ENCODE measurements around the gene TAGLN2. TPM values are rescaled to one million over a fixed set of nuclear protein-coding genes. Genes with fewer than 3 reads are reported as not detected.

The TAGLN2 gene
- total and polyA plus RNA-seq, 10 of the 15 experiments (the other 5 are each of a cell fraction or from before 2014, with no cell fraction given) = 155 to 611 (median 363) TPM

DNA sequence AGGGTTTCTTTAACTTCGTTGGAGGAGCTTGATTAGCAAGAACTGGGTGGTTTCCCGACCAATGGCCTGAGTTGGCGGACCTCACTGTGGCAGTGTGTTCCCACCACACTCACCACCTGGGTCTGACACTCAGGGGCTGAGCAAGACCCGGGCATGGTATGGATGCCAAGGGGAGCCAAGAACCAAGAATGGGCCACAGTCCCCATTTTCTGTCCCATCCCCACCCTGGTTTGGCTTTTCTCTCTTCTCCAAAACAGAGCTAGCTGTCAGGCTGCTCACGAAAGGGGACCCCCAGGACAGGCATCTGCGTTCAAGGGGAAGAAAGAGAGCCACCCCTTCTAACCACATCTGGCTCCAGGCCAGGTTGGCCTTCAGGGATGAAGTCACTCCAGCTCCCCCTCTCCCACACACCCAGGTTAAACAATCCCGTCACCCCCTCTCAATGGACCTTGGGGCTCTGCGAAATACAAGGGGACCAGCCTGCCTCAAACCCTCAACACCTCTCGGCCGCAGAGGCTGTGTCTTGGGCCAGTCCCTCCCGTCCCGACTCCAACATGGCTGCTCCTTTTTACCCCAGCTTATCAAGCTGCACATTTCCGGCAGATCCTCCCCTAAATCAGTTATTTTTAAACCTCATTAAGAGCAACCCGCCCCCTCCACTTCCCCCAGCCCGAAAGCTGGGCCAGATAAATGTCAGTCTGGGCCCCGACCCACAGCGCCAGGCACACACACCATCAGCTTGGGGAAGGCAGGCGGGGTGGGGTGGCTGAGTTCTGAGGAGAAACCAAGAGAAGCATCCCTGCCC is 3.4 kb downstream of the TAGLN2 start (continued):
- TF ChIP-seq, protein P1, sequence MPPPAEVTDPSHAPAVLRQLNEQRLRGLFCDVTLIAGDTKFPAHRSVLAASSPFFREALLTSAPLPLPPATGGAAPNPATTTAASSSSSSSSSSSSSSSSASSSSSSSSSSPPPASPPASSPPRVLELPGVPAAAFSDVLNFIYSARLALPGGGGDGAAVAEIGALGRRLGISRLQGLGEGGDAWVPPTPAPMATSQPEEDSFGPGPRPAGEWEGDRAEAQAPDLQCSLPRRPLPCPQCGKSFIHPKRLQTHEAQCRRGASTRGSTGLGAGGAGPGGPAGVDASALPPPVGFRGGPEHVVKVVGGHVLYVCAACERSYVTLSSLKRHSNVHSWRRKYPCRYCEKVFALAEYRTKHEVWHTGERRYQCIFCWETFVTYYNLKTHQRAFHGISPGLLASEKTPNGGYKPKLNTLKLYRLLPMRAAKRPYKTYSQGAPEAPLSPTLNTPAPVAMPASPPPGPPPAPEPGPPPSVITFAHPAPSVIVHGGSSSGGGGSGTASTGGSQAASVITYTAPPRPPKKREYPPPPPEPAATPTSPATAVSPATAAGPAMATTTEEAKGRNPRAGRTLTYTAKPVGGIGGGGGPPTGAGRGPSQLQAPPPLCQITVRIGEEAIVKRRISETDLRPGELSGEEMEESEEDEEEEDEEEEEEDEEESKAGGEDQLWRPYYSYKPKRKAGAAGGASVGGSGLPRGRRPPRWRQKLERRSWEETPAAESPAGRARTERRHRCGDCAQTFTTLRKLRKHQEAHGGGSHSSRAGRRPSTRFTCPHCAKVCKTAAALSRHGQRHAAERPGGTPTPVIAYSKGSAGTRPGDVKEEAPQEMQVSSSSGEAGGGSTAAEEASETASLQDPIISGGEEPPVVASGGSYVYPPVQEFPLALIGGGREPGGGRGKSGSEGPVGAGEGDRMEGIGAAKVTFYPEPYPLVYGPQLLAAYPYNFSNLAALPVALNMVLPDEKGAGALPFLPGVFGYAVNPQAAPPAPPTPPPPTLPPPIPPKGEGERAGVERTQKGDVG (CRISPR knock-in tag; IDR thresholded peaks at IDR 0.05) = no peak
- TF ChIP-seq IKZF1 (conservative IDR thresholded peaks at IDR 0.05) (peak; percentile 33), YY1 (IDR thresholded peaks at IDR 0.05; ENCODE audit: low read depth, low read length) (peak; percentile 90), ZZZ3 (IDR thresholded peaks at IDR 0.05; ENCODE audit: control insufficient read depth, insufficient read length, low read depth) (no peak), PAX5 (IDR thresholded peaks at IDR 0.05; ENCODE audit: borderline replicate concordance, low read depth, low read length) (peak; percentile 15; the same call in 1 of the 2 replicates), RAD51 (IDR thresholded peaks at IDR 0.05) (no peak), RBBP5 (conservative IDR thresholded peaks at IDR 0.05) (no peak), RELA (IDR thresholded peaks at IDR 0.05; ENCODE audit: borderline replicate concordance, partially characterized antibody) (no peak), MEF2B (IDR thresholded peaks at IDR 0.05; ENCODE audit: partially characterized antibody, poor library complexity, severe bottlenecking) (peak; percentile 23), ZNF207 (IDR thresholded peaks at IDR 0.05; ENCODE audit: borderline replicate concordance) (no peak), NFXL1 (IDR thresholded peaks at IDR 0.05; ENCODE audit: borderline replicate concordance) (no peak), RUNX3 (IDR thresholded peaks at IDR 0.05; ENCODE audit: low read length) (peak; percentile 77), PAX8 (IDR thresholded peaks at IDR 0.05) (no peak), KLF5 (IDR thresholded peaks at IDR 0.05; ENCODE audit: partially characterized antibody) (no peak)
- TF ChIP-seq, protein P2, sequence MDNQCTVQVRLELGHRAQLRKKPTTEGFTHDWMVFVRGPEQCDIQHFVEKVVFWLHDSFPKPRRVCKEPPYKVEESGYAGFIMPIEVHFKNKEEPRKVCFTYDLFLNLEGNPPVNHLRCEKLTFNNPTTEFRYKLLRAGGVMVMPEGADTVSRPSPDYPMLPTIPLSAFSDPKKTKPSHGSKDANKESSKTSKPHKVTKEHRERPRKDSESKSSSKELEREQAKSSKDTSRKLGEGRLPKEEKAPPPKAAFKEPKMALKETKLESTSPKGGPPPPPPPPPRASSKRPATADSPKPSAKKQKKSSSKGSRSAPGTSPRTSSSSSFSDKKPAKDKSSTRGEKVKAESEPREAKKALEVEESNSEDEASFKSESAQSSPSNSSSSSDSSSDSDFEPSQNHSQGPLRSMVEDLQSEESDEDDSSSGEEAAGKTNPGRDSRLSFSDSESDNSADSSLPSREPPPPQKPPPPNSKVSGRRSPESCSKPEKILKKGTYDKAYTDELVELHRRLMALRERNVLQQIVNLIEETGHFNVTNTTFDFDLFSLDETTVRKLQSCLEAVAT (IDR thresholded peaks at IDR 0.05) = peak; percentile 48; the same call in 1 of the 2 replicates
- TF ChIP-seq, protein P3, sequence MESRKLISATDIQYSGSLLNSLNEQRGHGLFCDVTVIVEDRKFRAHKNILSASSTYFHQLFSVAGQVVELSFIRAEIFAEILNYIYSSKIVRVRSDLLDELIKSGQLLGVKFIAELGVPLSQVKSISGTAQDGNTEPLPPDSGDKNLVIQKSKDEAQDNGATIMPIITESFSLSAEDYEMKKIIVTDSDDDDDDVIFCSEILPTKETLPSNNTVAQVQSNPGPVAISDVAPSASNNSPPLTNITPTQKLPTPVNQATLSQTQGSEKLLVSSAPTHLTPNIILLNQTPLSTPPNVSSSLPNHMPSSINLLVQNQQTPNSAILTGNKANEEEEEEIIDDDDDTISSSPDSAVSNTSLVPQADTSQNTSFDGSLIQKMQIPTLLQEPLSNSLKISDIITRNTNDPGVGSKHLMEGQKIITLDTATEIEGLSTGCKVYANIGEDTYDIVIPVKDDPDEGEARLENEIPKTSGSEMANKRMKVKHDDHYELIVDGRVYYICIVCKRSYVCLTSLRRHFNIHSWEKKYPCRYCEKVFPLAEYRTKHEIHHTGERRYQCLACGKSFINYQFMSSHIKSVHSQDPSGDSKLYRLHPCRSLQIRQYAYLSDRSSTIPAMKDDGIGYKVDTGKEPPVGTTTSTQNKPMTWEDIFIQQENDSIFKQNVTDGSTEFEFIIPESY (IDR thresholded peaks at IDR 0.05) = no peak
- TF ChIP-seq, protein P4, sequence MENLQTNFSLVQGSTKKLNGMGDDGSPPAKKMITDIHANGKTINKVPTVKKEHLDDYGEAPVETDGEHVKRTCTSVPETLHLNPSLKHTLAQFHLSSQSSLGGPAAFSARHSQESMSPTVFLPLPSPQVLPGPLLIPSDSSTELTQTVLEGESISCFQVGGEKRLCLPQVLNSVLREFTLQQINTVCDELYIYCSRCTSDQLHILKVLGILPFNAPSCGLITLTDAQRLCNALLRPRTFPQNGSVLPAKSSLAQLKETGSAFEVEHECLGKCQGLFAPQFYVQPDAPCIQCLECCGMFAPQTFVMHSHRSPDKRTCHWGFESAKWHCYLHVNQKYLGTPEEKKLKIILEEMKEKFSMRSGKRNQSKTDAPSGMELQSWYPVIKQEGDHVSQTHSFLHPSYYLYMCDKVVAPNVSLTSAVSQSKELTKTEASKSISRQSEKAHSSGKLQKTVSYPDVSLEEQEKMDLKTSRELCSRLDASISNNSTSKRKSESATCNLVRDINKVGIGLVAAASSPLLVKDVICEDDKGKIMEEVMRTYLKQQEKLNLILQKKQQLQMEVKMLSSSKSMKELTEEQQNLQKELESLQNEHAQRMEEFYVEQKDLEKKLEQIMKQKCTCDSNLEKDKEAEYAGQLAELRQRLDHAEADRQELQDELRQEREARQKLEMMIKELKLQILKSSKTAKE (IDR thresholded peaks at IDR 0.05; ENCODE audit: low read depth, poor library complexity, severe bottlenecking) = peak; percentile 53
- TF ChIP-seq, protein P5, sequence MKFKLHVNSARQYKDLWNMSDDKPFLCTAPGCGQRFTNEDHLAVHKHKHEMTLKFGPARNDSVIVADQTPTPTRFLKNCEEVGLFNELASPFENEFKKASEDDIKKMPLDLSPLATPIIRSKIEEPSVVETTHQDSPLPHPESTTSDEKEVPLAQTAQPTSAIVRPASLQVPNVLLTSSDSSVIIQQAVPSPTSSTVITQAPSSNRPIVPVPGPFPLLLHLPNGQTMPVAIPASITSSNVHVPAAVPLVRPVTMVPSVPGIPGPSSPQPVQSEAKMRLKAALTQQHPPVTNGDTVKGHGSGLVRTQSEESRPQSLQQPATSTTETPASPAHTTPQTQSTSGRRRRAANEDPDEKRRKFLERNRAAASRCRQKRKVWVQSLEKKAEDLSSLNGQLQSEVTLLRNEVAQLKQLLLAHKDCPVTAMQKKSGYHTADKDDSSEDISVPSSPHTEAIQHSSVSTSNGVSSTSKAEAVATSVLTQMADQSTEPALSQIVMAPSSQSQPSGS (IDR thresholded peaks at IDR 0.05; ENCODE audit: low read length) = no peak; the same call in 1 of the 2 replicates

Measured in GM12878 (cell line).